IMR-90 (cell line): ENCODE measurements around the gene ASXL1. TPM values are rescaled to one million over a fixed set of nuclear protein-coding genes. Genes with fewer than 3 reads are reported as not detected.

Experiments used
- ATAC-seq: fragments of 200-7000 bp; cut with Tn5 transposase; 2 replicates; pipeline ENCODE4 v1.9.1; 2020; ENCODE audit warnings: low read depth, mild to moderate bottlenecking, moderate library complexity
- BruUV-seq: library from RNA; stranded (reverse); fragments of 400-500 nt; replicated peaks from 2 replicates; lab custom pipeline; 2021; lab: Mats Ljungman, UMichigan
- CTCF ChIA-PET: fragments of 300-600 bp; formaldehyde crosslinking; extraction: SDS; loops from one replicate; lab custom pipeline; 2021; ENCODE audit warnings: antibody characterized with exemption; lab: Yijun Ruan, JAX
- POLR2A ChIA-PET: fragments of 300-600 bp; sonication (Branson Sonifier 250); formaldehyde crosslinking; loops from one replicate; lab custom pipeline; 2022; ENCODE audit warnings: antibody characterized with exemption; ENCODE audit not compliant: unreplicated experiment; lab: Charles Lee
- DNase-seq: peaks from one replicate; pipeline ENCODE4 v3.0.0; 2013
- H2AFZ ChIP-seq: replicated peaks from 2 replicates; pipeline ENCODE3; 2013; ENCODE audit warnings: low read length, mild to moderate bottlenecking; ENCODE audit not compliant: poor library complexity
- H2AK5ac ChIP-seq: 2 replicates; pipeline ENCODE4 v1.6.1; 2013; ENCODE audit warnings: low read depth, low read length, inconsistent platforms
- H2AK9ac ChIP-seq: replicated peaks from 2 replicates; pipeline ENCODE3; 2013; ENCODE audit warnings: mild to moderate bottlenecking, low read depth, low read length, moderate library complexity; ENCODE audit not compliant: poor library complexity
- H2BK120ac ChIP-seq: 2 replicates; pipeline ENCODE4 v1.6.1; 2013; ENCODE audit warnings: low read depth, low read length, inconsistent platforms
- H2BK15ac ChIP-seq: 3 replicates; pipeline ENCODE4 v1.6.1; 2013; ENCODE audit warnings: low read depth, low read length, inconsistent platforms
- H2BK20ac ChIP-seq: 2 replicates; pipeline ENCODE4 v1.6.1; 2013; ENCODE audit warnings: low read depth, mild to moderate bottlenecking, inconsistent platforms, low read length, moderate library complexity
- H2BK5ac ChIP-seq: 2 replicates; pipeline ENCODE4 v1.6.1; 2013; ENCODE audit warnings: mild to moderate bottlenecking, low read depth, low read length, inconsistent platforms; ENCODE audit not compliant: poor library complexity, severe bottlenecking
- H3K14ac ChIP-seq: replicated peaks from 2 replicates; pipeline ENCODE4 v1.6.1; 2013; ENCODE audit warnings: low read depth, low read length, inconsistent platforms
- H3K18ac ChIP-seq: 2 replicates; pipeline ENCODE4 v1.6.1; 2013; ENCODE audit warnings: low read depth, low read length, control low read depth
- H3K23ac ChIP-seq: 2 replicates; pipeline ENCODE4 v1.6.1; 2013; ENCODE audit warnings: low read depth, low read length, inconsistent platforms
- H3K27ac ChIP-seq: 2 replicates; pipeline ENCODE4 v1.5.1; 2013; ENCODE audit warnings: mild to moderate bottlenecking, control low read depth, low read length; ENCODE audit not compliant: insufficient read depth
- H3K27me3 ChIP-seq: 2 replicates; pipeline ENCODE4 v1.6.1; 2013; ENCODE audit warnings: low read length; ENCODE audit not compliant: control insufficient read depth, insufficient read depth
- H3K36me3 ChIP-seq: 2 replicates; pipeline ENCODE4 v1.6.1; 2013; ENCODE audit warnings: low read length, mixed read lengths; ENCODE audit not compliant: control insufficient read depth, insufficient read depth
- H3K4ac ChIP-seq: 2 replicates; pipeline ENCODE4 v1.6.1; 2013; ENCODE audit warnings: low read depth, low read length, inconsistent platforms
- H3K4me1 ChIP-seq: 2 replicates; pipeline ENCODE4 v1.6.1; 2013; ENCODE audit warnings: low read length, mixed read lengths; ENCODE audit not compliant: control insufficient read depth, insufficient read depth
- H3K4me2 ChIP-seq: 2 replicates; pipeline ENCODE4 v1.6.1; 2013; ENCODE audit warnings: low read depth, mild to moderate bottlenecking, control low read depth, low read length, moderate library complexity
- H3K4me3 ChIP-seq: 2 replicates; pipeline ENCODE4 v1.5.1; 2013; ENCODE audit warnings: low read depth, mild to moderate bottlenecking, control low read depth, low read length, moderate library complexity; ENCODE audit not compliant: insufficient read depth
- H3K56ac ChIP-seq: 2 replicates; pipeline ENCODE4 v1.6.1; 2013; ENCODE audit warnings: low read length, inconsistent platforms; ENCODE audit not compliant: insufficient read depth; ENCODE audit errors: extremely low read depth
- H3K79me1 ChIP-seq, 2 experiments: 2 replicates each; pipeline ENCODE4 v1.6.1; 2013; ENCODE audit warnings: low read length in 2 of 2, inconsistent platforms in 1 of 2, low read depth in 1 of 2
- H3K9ac ChIP-seq: 2 replicates; pipeline ENCODE4 v1.6.1; 2013; ENCODE audit warnings: low read depth, low read length, control low read depth
- H3K9me1 ChIP-seq: 2 replicates; pipeline ENCODE4 v1.6.1; 2013; ENCODE audit warnings: low read length, inconsistent platforms; ENCODE audit not compliant: insufficient read depth
- H3K9me3 ChIP-seq: 2 replicates; pipeline ENCODE4 v1.6.1; 2013; ENCODE audit warnings: low read length; ENCODE audit not compliant: control insufficient read depth, insufficient read depth
- H4K20me1 ChIP-seq: 2 replicates; pipeline ENCODE4 v1.6.1; 2013; ENCODE audit warnings: low read length, inconsistent platforms; ENCODE audit not compliant: insufficient read depth
- H4K5ac ChIP-seq: 2 replicates; pipeline ENCODE4 v1.6.1; 2013; ENCODE audit warnings: mild to moderate bottlenecking, low read depth, low read length, control low read depth
- H4K8ac ChIP-seq, 2 experiments: 2 replicates each; pipeline ENCODE4 v1.6.1; 2013; ENCODE audit warnings: low read depth in 2 of 2, low read length in 2 of 2, control low read depth in 1 of 2, inconsistent platforms in 1 of 2
- H4K91ac ChIP-seq: 2 replicates; pipeline ENCODE4 v1.6.1; 2013; ENCODE audit warnings: low read depth, low read length, inconsistent platforms; ENCODE audit not compliant: insufficient read depth
- BHLHE40 ChIP-seq: fragments of 150-350 bp; IDR thresholded peaks from 2 replicates; pipeline ENCODE4 v1.6.1; 2016; ENCODE audit warnings: mild to moderate bottlenecking, low read depth, low read length
- CEBPB ChIP-seq: IDR thresholded peaks from 2 replicates; pipeline ENCODE4 v1.6.1; 2012; ENCODE audit warnings: low read depth, low read length, improper control_type of control experiment
- CTCF ChIP-seq: conservative IDR thresholded peaks from 2 replicates; pipeline ENCODE4 v1.5.1; 2012; ENCODE audit warnings: mild to moderate bottlenecking, low read depth, low read length, improper control_type of control experiment
- NFE2L2 ChIP-seq: fragments of 150-350 bp; IDR thresholded peaks from 2 replicates; pipeline ENCODE4 v1.6.1; 2016; ENCODE audit warnings: low read depth, mild to moderate bottlenecking, low read length
- RAD21 ChIP-seq: IDR thresholded peaks from 2 replicates; pipeline ENCODE4 v1.6.1; 2012; ENCODE audit warnings: low read length, improper control_type of control experiment
- RFX5 ChIP-seq: IDR thresholded peaks from 2 replicates; pipeline ENCODE4 v1.8.0; 2012; ENCODE audit warnings: low read depth, mild to moderate bottlenecking, low read length, moderate library complexity
- SMC3 ChIP-seq: fragments of 150-350 bp; IDR thresholded peaks from 2 replicates; pipeline ENCODE4 v1.6.1; 2016; ENCODE audit warnings: low read depth, mild to moderate bottlenecking, antibody characterized with exemption, low read length, moderate library complexity
- USF2 ChIP-seq: fragments of 150-350 bp; IDR thresholded peaks from 2 replicates; pipeline ENCODE4 v1.6.1; 2017; ENCODE audit warnings: mild to moderate bottlenecking, antibody characterized with exemption, low read length, low read depth
- WGBS, 2 experiments: methylation state at CpG; one replicate each; pipeline versions ENCODE4 v1.1.5 to v1.1.7; 2013; ENCODE audit warnings: missing lambda C conversion rate in 2 of 2; ENCODE audit not compliant: insufficient read length in 1 of 2; ENCODE audit errors: extremely low coverage in 2 of 2; 5-methylcytosine and 5-hydroxymethylcytosine counted together
- dilution Hi-C: fragments of 300-500 bp; cut with HindIII; formaldehyde crosslinking; loops from one replicate; pipeline ENCODE4 v1.14.3; 2018; ENCODE audit warnings: low sequenced_read_pairs; ENCODE audit not compliant: unreplicated experiment
- in situ Hi-C: fragments of 300-500 bp; cut with MboI; formaldehyde crosslinking; loops from 3 replicates; pipeline ENCODE4 v1.14.3; 2019; ENCODE audit warnings: low sequenced_read_pairs, inconsistent platforms, mixed read lengths
- intact Hi-C: fragments of 100-400 bp; cut with micrococcal nuclease; formaldehyde crosslinking; loops from 2 replicates; pipeline ENCODE4 v1.10.0; 2022
- polyA plus RNA-seq, 3 experiments: library from polyadenylated mRNA; depleted of rRNA; stranded (reverse); fragments of >200 nt; gene quantifications; 2 replicates each; pipeline ENCODE4 v1.2.3, GENCODE V29; 2012; ENCODE audit warnings: low replicate concordance in 1 of 3
- total RNA-seq: library from RNA; depleted of rRNA; stranded (reverse); fragments of >200 nt; gene quantifications from 2 replicates; pipeline ENCODE4 v1.2.3, GENCODE V29; 2012

The ASXL1 gene
- total and polyA plus RNA-seq, 2 of the 4 experiments (the other 2 are of a cell fraction), result 29.9 to 37.1 TPM

GRCh38 chr20:32336918-32337347 lies 21.2 kb upstream of the ASXL1 start:
- Histone ChIP-seq H4K5ac (no peak overlapping the region), H3K9me3 (no peaks in the 10 kb centered on the region), H2AK5ac (no peak overlapping the region), H4K91ac (no peak overlapping the region), H3K4ac (no peak overlapping the region), H3K36me3 (peaks cover 1% of the 10 kb centered on the region), H3K4me3 (no peak overlapping the region), H3K56ac (no peak overlapping the region), H3K4me1 (peaks cover 4% of the 10 kb centered on the region), H2BK20ac (no peak overlapping the region), H4K20me1 (no peaks in the 10 kb centered on the region), H2AK9ac (no peak overlapping the region), H3K9ac (no peak overlapping the region), H3K23ac (no peak overlapping the region), H3K9me1 (peaks cover 11% of the 10 kb centered on the region), H3K18ac (no peak overlapping the region), H3K27me3 (no peaks in the 10 kb centered on the region), H3K27ac (no peak overlapping the region), H3K4me2 (no peak overlapping the region), H3K14ac (no peak overlapping the region), H2AFZ (no peak overlapping the region), H2BK5ac (no peak overlapping the region), H2BK15ac (no peak overlapping the region), H3K79me1 (peaks cover 0 to 5% of the 10 kb centered on the region in 2 experiments; a peak in 2 of 4 replicates), H4K8ac (no peak overlapping the region), H2BK120ac (no peak overlapping the region)
- dilution Hi-C loops (no loop called here), in situ Hi-C loops (no loop called here), intact Hi-C loops (loop anchor here (1.0 to 5.0 kb wide), 3 partner anchors 100 to 315 kb away; no protein-coding TSS in a partner anchor)
- no TSS peak for BruUV-seq
- ATAC-seq (peak; percentile 91), DNase-seq (peak; percentile 54)
- ChIA-PET POLR2A (no interaction called here), CTCF (interaction anchor here (0.8 to 1.0 kb wide), 2 partner anchors 10 to 48 kb away, joined by 3 read pairs; no protein-coding TSS in a partner anchor)
- peak; percentile 72 for TF ChIP-seq RAD21
- TF ChIP-seq BHLHE40, result no peak
- peak; percentile 73 for TF ChIP-seq SMC3
- no peak for TF ChIP-seq RFX5
- peak; percentile 69 for TF ChIP-seq CTCF
- no peak for TF ChIP-seq USF2
- 0 out of 2 replicates have a peak, but pooled peaks have one; percentile 4 for TF ChIP-seq CEBPB
- TF ChIP-seq NFE2L2, result no peak
- no CpG with 5 or more reads among the region's 5 CpGs for WGBS, 2 experiments
